SU-DHL-6 (cell line): Measurements from ENCODE around the gene GAREM1.
"Not testable (repeated sequence)": the region's sequence is repeated elsewhere in the genome, so short reads cannot be mapped to it uniquely, and the experiment has no call there.

ENCODE experiments used
- H2AFZ ChIP-seq: fragments of 200-600 bp; sonication (generic); 2 replicates; pipeline ENCODE4 v1.6.1; 2014; ENCODE audit warnings: low read depth, mild to moderate bottlenecking, moderate library complexity, mixed read lengths, antibody characterized with exemption, low read length; ENCODE audit not compliant: severe bottlenecking
- H3F3A ChIP-seq: fragments of 200-600 bp; shearing (Covaris generic); 2 replicates; pipeline ENCODE4 v1.6.0; 2016; ENCODE audit warnings: antibody characterized with exemption, mild to moderate bottlenecking; ENCODE audit not compliant: insufficient read depth
- H3K27ac ChIP-seq: fragments of 200-600 bp; sonication (generic); 2 replicates; pipeline ENCODE4 v1.5.1; 2016; ENCODE audit warnings: low read depth, mild to moderate bottlenecking, low read length, moderate library complexity, mixed read lengths
- H3K27me3 ChIP-seq: fragments of 200-600 bp; sonication (generic), shearing (Covaris generic); 2 replicates; pipeline ENCODE4 v1.6.0; 2014; ENCODE audit warnings: mild to moderate bottlenecking, low read length
- H3K36me3 ChIP-seq: fragments of 200-600 bp; sonication (generic); 2 replicates; pipeline ENCODE4 v1.6.1; 2014; ENCODE audit warnings: mild to moderate bottlenecking, low read length, mixed read lengths
- H3K4me2 ChIP-seq: fragments of 300-600, 200-600 bp; shearing (Covaris generic), sonication (generic); 2 replicates; pipeline ENCODE4 v1.6.0; 2014; ENCODE audit warnings: low read length, low read depth, mild to moderate bottlenecking; ENCODE audit not compliant: poor library complexity, severe bottlenecking
- H3K4me3 ChIP-seq: fragments of 200-600 bp; sonication (generic); 2 replicates; pipeline ENCODE4 v1.5.1; 2014; ENCODE audit warnings: antibody characterized with exemption, low read length, mild to moderate bottlenecking, mixed read lengths; ENCODE audit not compliant: insufficient read depth, poor library complexity, severe bottlenecking
- H3K79me2 ChIP-seq: fragments of 200-600 bp; sonication (generic); 2 replicates; pipeline ENCODE4 v1.6.1; 2014; ENCODE audit warnings: mild to moderate bottlenecking, low read length, moderate library complexity; ENCODE audit not compliant: insufficient read depth
- H3K9ac ChIP-seq: fragments of 200-600 bp; sonication (generic); 2 replicates; pipeline ENCODE4 v1.7.0; 2014; ENCODE audit warnings: mild to moderate bottlenecking, low read length
- H3K9me2 ChIP-seq: fragments of 200-600 bp; sonication (generic); replicated peaks from 2 replicates; pipeline ENCODE4 v1.6.1; 2014; ENCODE audit warnings: low read length; ENCODE audit not compliant: insufficient read depth
- H3K9me3 ChIP-seq: fragments of 200-600 bp; sonication (generic); 2 replicates; pipeline ENCODE4 v1.6.1; 2014; ENCODE audit warnings: low read length, mixed read lengths; ENCODE audit not compliant: insufficient read depth
- H4K20me1 ChIP-seq: fragments of 200-600 bp; sonication (generic); 2 replicates; pipeline ENCODE4 v1.6.1; 2014; ENCODE audit warnings: low read depth, mild to moderate bottlenecking, antibody characterized with exemption, low read length, moderate library complexity, mixed read lengths
- EZH2phosphoT487 ChIP-seq: fragments of 200-600 bp; sonication (generic), shearing (Covaris generic); conservative IDR thresholded peaks from 2 replicates; pipeline ENCODE4 v1.6.1; 2018; ENCODE audit warnings: mild to moderate bottlenecking, antibody characterized with exemption, low read length, moderate library complexity, mixed read lengths
- TF ChIP-seq, protein P1 (sequence below): fragments of 200-600 bp; sonication (generic); IDR thresholded peaks from one replicate; pipeline ENCODE4 v1.5.1; 2017; ENCODE audit warnings: antibody characterized with exemption, mild to moderate bottlenecking, low read length, moderate library complexity; ENCODE audit not compliant: insufficient read depth, poor library complexity, severe bottlenecking

GAREM1 gene

DNA sequence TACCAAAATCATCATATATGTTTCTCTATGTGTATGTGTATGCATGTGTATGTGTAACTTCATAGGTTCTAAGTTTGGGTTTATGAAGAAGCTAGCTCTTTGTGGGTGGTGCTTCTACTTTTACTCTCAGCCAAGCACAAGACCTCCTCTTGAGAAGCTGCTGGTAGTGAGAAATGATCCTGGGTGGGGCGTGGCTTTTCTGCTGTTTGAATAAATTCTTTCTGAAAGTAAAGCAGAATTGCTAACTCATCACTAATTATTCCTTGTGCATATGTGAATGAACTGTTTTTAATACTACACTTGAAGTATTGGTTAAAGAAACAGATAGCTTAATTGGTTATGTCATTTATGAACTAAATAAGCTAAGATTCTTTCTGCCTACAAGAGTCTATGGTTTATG is 7.6 kb upstream of the GAREM1 start:
- Histone ChIP-seq H2AFZ (no peak overlapping the region), H3K79me2 (no peaks in the 10 kb centered on the region), H3K27me3 (no peaks in the 10 kb centered on the region), H3K4me2 (no peak overlapping the region), H3K27ac (no peak overlapping the region), H3K9ac (no peak overlapping the region), H3K9me3 (no peaks in the 10 kb centered on the region), H3K4me3 (no peak overlapping the region), H3F3A (no peaks in the 10 kb centered on the region), H3K9me2 (no peaks in the 10 kb centered on the region), H4K20me1 (no peaks in the 10 kb centered on the region), H3K36me3 (no peaks in the 10 kb centered on the region)
- TF ChIP-seq, protein P1, sequence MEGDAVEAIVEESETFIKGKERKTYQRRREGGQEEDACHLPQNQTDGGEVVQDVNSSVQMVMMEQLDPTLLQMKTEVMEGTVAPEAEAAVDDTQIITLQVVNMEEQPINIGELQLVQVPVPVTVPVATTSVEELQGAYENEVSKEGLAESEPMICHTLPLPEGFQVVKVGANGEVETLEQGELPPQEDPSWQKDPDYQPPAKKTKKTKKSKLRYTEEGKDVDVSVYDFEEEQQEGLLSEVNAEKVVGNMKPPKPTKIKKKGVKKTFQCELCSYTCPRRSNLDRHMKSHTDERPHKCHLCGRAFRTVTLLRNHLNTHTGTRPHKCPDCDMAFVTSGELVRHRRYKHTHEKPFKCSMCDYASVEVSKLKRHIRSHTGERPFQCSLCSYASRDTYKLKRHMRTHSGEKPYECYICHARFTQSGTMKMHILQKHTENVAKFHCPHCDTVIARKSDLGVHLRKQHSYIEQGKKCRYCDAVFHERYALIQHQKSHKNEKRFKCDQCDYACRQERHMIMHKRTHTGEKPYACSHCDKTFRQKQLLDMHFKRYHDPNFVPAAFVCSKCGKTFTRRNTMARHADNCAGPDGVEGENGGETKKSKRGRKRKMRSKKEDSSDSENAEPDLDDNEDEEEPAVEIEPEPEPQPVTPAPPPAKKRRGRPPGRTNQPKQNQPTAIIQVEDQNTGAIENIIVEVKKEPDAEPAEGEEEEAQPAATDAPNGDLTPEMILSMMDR = no peak
- no peak for TF ChIP-seq EZH2phosphoT487

DNA sequence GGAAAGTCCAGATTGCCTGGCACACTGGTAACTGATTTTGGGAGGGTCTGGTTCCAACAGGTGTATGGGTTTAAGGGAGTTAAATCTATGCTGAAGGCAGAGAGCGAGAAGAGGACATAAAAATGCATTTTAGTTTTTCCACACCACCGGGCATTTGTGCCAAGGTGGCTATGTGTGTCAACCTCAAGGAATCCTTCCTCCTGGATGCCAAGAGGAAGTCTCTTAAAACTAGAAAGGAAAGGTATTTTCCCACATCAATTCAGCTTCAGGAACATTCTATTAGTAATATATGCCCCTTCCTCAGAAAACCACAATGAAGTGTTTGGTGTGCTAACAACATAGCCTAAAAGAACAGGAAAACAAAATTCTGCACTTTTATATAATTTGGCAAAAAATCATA is 5.4 kb upstream of the GAREM1 start:
- Histone ChIP-seq H3K79me2 (no peaks in the 10 kb centered on the region), H3K4me2 (no peak overlapping the region), H3K9ac (no peak overlapping the region), H3K27me3 (no peaks in the 10 kb centered on the region), H3K9me2 (no peaks in the 10 kb centered on the region), H4K20me1 (no peaks in the 10 kb centered on the region), H2AFZ (no peak overlapping the region), H3K9me3 (no peaks in the 10 kb centered on the region), H3F3A (no peaks in the 10 kb centered on the region), H3K27ac (no peak overlapping the region), H3K36me3 (no peaks in the 10 kb centered on the region), H3K4me3 (no peak overlapping the region)
- TF ChIP-seq EZH2phosphoT487 = no peak
- TF ChIP-seq, protein P1 = no peak

DNA sequence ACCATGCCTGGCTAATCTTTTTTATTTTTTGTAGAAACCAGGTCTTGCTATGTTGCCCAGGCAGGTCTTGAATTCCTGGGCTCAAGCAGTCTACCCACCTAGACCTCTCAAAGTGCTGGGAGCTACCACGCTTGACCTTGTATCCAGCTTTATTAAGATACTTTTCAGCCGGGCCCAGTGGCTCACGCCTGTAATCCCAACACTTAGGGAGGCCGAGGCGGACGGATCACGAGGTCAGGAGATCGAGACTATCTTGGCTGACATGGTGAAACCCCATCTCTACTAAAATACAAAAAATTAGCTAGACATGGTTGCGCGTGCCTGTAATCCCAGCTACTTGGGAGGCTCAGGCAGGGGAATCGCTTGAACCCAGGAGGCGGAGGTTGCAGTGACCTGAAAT is 4.4 kb upstream of the GAREM1 start:
- H3K4me2 ChIP-seq, H3K27me3 ChIP-seq, H4K20me1 ChIP-seq, H3K79me2 ChIP-seq, H3K9ac ChIP-seq, H3K36me3 ChIP-seq, H3K4me3 ChIP-seq, H3K9me3 ChIP-seq, H3F3A ChIP-seq, H2AFZ ChIP-seq, H3K27ac ChIP-seq, H3K9me2 ChIP-seq: not testable (repeated sequence)

DNA sequence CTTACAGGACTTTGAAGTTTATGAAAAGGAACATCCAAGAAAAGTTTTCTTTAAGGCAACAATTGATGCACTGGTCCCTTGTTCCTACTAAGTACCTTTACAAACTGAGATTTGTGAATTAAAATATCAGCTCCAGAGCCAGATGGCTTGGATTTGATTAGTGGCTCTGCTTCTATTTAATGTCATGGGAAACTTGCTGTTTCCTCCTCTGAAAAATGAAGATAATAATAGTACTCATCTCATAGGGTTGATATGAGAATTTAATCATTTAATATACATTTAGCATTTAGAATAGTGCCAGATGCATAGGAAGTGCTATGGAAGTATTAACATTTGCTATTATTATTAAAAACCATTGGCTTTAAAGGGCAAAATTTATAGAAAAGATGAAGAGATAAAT is 2.6 kb upstream of the GAREM1 start:
- no peak overlapping the region for H3K9ac ChIP-seq
- H3K4me3 ChIP-seq = no peak overlapping the region
- no peaks in the 10 kb centered on the region for H3K79me2 ChIP-seq
- no peaks in the 10 kb centered on the region for H3K27me3 ChIP-seq
- no peak overlapping the region for H3K4me2 ChIP-seq
- no peaks in the 10 kb centered on the region for H4K20me1 ChIP-seq
- TF ChIP-seq, protein P1 = no peak
- no peak for TF ChIP-seq EZH2phosphoT487
- H3F3A ChIP-seq = no peaks in the 10 kb centered on the region
- no peaks in the 10 kb centered on the region for H3K9me2 ChIP-seq
- H3K27ac ChIP-seq = no peak overlapping the region
- no peaks in the 10 kb centered on the region for H3K36me3 ChIP-seq
- no peaks in the 10 kb centered on the region for H3K9me3 ChIP-seq
- no peak overlapping the region for H2AFZ ChIP-seq
